Gastrocnemius medialis (tissue), 4 donors: ENCODE data around the gene BBX. TPM values are rescaled to one million over a fixed set of nuclear protein-coding genes. Genes with fewer than 3 reads are reported as not detected.

ENCODE experiments used
- ATAC-seq, 2 donors: fragments of 150-250 bp; one replicate each; pipeline ENCODE4 v1.9.1; 2016
- DNase-seq, 2 donors: peaks; one replicate each; pipeline ENCODE4 v3.0.0-alpha.2; 2019
- H3K27ac ChIP-seq, 4 donors: fragments of 200-600 bp; sonication (generic); 1 replicate in 1 of 4; 2 replicates in 3 of 4; pipeline ENCODE4 v1.5.1; 2016 to 2018; ENCODE audit warnings: mild to moderate bottlenecking in 2 of 4, moderate library complexity in 1 of 4
- H3K27me3 ChIP-seq, 3 donors: fragments of 200-600 bp; sonication (generic) in 2 of 3; 1 replicate in 1 of 3; 2 replicates in 2 of 3; pipeline versions ENCODE4 v1.5.1 to v1.6.0; 2016 to 2019; ENCODE audit warnings: mild to moderate bottlenecking in 1 of 3, moderate library complexity in 1 of 3
- H3K36me3 ChIP-seq, 2 donors: fragments of 200-600 bp; sonication (generic) in 1 of 2; one replicate each; pipeline ENCODE4 v1.5.1; 2017 to 2018
- H3K4me1 ChIP-seq, 2 donors: fragments of 200-600 bp; sonication (generic) in 1 of 2; one replicate each; pipeline ENCODE4 v1.5.1; 2016 to 2017; ENCODE audit warnings: mild to moderate bottlenecking in 2 of 2
- H3K4me3 ChIP-seq, 4 donors: fragments of 200-600 bp; sonication (generic) in 3 of 4; 1 replicate in 1 of 4; 2 replicates in 3 of 4; pipeline ENCODE4 v1.5.1; 2016 to 2019; ENCODE audit warnings: mild to moderate bottlenecking in 2 of 4
- H3K9me3 ChIP-seq, 3 donors: fragments of 200-600 bp; sonication (generic) in 2 of 3; 1 replicate in 1 of 3; 2 replicates in 2 of 3; pipeline ENCODE4 v1.5.1; 2016 to 2019
- CTCF ChIP-seq, 5 experiments: fragments of 450-650 bp in 3 of 5; fragments of 200-600 bp in 2 of 5; sonication (generic) in 2 of 5; IDR thresholded peaks in 4 of 5; conservative IDR thresholded peaks in 1 of 5; 1 replicate in 4 of 5; 2 replicates in 1 of 5; pipeline ENCODE4 v1.5.1; 2016 to 2019; ENCODE audit warnings: antibody characterized with exemption in 5 of 5, mild to moderate bottlenecking in 3 of 5, moderate library complexity in 3 of 5
- POLR2A ChIP-seq, 2 donors: fragments of 450-650 bp; IDR thresholded peaks; one replicate each; pipeline ENCODE4 v1.6.1; 2017; ENCODE audit warnings: antibody characterized with exemption in 2 of 2, mild to moderate bottlenecking in 2 of 2, moderate library complexity in 2 of 2
- in situ Hi-C, 4 donors: fragments of 200-750 bp; cut with MboI; loops; one replicate each; pipeline versions ENCODE4 v1.15.0 to v1.8.0; 2017; ENCODE audit warnings: low sequenced_read_pairs in 4 of 4
- intact Hi-C: fragments of 100-400 bp; cut with DNase I; formaldehyde crosslinking; loops from one replicate; pipeline ENCODE4 v1.15.1; 2023; ENCODE audit warnings: low total_unique reads
- total RNA-seq, 4 donors: library from RNA; depleted of rRNA; stranded (reverse); fragments of >200 nt; gene quantifications; one replicate each; pipeline versions ENCODE4 v1.1.0 to v1.2.3, GENCODE V29; 2016

BBX gene
- total RNA-seq, 4 donors from 2014 or later, result 15.2 to 48.3 (median 20.1) TPM

DNA sequence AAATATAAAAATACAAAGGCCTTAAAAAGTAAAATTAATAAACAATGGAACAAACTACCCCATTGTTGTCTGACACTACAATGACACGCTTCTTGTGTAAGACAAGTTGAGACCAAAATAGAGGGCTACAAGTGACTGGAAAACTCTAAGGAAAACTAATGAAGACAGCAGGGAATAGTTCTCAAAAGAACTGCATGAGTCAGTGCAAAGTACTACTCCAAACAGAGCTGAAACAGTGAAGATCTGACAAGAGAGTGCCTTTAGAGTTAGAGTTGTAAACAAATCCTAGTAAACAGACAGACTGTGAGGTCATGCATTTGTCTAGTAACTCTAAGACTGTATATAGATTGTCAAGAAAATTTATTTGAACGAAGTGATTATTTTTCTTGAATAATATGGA lies 233.9 kb downstream of the BBX start:
- Histone ChIP-seq H3K4me1 (peaks cover 0 to 6% of the 10 kb centered on the region in 2 donors), H3K36me3 (no peaks in the 10 kb centered on the region), H3K9me3 (no peaks in the 10 kb centered on the region), H3K27me3 (no peaks in the 10 kb centered on the region), H3K4me3 (no peak overlapping the region), H3K27ac (no peak overlapping the region)
- intact Hi-C loops, result no loop called here
- in situ Hi-C loops, result no loop called here
- TF ChIP-seq CTCF (IDR thresholded peaks at IDR 0.05 in 4 of 5, conservative IDR thresholded peaks at IDR 0.05 in 1 of 5) (no peak), POLR2A (IDR thresholded peaks at IDR 0.05) (no peak)
- DNase-seq, result no peak
- no peak for ATAC-seq

DNA sequence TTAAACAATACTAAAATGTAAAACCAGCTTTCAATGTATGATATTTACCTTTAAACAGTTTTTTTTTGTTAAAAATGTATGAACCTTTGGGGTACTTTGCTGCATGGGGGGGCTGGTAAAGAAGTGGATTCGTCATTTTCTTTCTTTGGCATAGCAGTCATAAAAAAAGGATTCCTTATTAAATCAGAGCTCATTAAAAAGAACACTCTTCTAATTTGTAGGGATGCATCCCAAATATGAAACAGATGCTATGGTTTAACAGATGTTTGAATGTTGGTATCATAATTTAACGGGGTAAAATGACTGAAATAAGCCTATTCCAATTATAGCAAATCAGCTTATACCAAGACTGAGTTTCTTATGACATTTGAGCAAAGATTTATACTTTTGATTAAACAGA lies 234.4 kb downstream of the BBX start:
- Histone ChIP-seq H3K27ac (no peak overlapping the region), H3K4me1 (peaks cover 0 to under 1% of the 10 kb centered on the region in 2 donors), H3K9me3 (no peaks in the 10 kb centered on the region), H3K36me3 (no peaks in the 10 kb centered on the region), H3K27me3 (no peaks in the 10 kb centered on the region), H3K4me3 (no peak overlapping the region)
- DNase-seq (no peak), ATAC-seq (no peak)
- intact Hi-C loops (no loop called here), in situ Hi-C loops (no loop called here)
- no peak for TF ChIP-seq POLR2A (IDR thresholded peaks at IDR 0.05)

- in situ Hi-C loops, result no loop called here
- Histone ChIP-seq H3K27me3 (no peaks in the 10 kb centered on the region), H3K27ac (no peak overlapping the region), H3K9me3 (no peaks in the 10 kb centered on the region), H3K4me3 (no peak overlapping the region), H3K4me1 (no peaks in the 10 kb centered on the region), H3K36me3 (no peaks in the 10 kb centered on the region)
- intact Hi-C loops, result no loop called here
- ATAC-seq, result no peak
- DNase-seq, result no peak
- TF ChIP-seq CTCF (IDR thresholded peaks at IDR 0.05 in 4 of 5, conservative IDR thresholded peaks at IDR 0.05 in 1 of 5) (no peak), POLR2A (IDR thresholded peaks at IDR 0.05) (no peak)
Measured at GRCh38 chr3:107760144-107760543, 237.4 kb downstream of the BBX start.

DNA sequence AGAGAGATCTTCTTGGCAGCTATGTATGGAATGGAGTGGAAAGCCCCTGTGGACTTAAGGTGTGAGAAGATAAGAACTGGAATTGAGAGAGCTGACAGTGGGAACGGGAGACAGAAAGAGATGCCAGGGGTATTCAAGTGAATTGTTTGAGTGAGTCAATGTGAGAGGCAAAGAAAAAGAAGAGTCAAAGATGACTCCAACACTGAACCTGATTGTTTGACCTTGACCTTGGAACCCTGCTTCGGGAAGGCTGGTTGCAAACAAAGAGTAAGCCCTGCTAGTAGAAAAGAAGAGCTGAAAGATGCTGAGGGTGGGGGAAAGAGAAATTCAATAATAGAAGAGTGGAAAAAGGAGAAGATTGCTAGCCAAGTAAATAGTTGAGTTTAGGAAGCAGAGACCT lies 238.6 kb downstream of the BBX start:
- ATAC-seq (no peak), DNase-seq (no peak)
- H3K36me3 ChIP-seq, result no peaks in the 10 kb centered on the region
- H3K4me3 ChIP-seq, result no peak overlapping the region
- TF ChIP-seq CTCF (IDR thresholded peaks at IDR 0.05 in 4 of 5, conservative IDR thresholded peaks at IDR 0.05 in 1 of 5) (no peak), POLR2A (IDR thresholded peaks at IDR 0.05) (no peak)
- no peaks in the 10 kb centered on the region for H3K27me3 ChIP-seq
- H3K27ac ChIP-seq, result no peak overlapping the region
- in situ Hi-C loops (no loop called here), intact Hi-C loops (no loop called here)
- H3K9me3 ChIP-seq, result no peaks in the 10 kb centered on the region
- no peaks in the 10 kb centered on the region for H3K4me1 ChIP-seq

DNA sequence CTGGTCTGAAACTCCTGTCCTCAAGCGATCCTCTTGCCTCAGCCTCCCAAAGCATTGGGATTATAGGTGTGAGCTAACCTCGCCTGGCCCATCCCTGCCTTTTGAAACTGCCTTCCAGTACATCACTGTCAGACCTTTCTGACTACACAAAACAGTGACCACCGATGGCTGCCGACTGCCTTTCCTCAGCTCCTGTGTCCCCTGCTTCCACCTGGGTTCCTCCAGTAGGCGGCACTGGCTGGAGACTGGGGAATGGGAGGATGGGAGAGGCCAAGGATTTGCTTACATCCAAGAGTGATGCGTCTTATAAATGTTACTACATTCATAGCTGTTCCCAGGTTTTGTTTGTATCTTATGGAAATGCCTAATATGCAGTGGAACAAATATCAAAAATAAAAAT lies 242.8 kb downstream of the BBX start:
- Histone ChIP-seq H3K4me1 (no peaks in the 10 kb centered on the region), H3K9me3 (no peaks in the 10 kb centered on the region), H3K27me3 (no peaks in the 10 kb centered on the region), H3K4me3 (no peak overlapping the region), H3K27ac (no peak overlapping the region), H3K36me3 (no peaks in the 10 kb centered on the region)
- DNase-seq (no peak), ATAC-seq (no peak)
- intact Hi-C loops (no loop called here), in situ Hi-C loops (no loop called here)
- TF ChIP-seq POLR2A (IDR thresholded peaks at IDR 0.05), result no peak
- TF ChIP-seq CTCF (IDR thresholded peaks at IDR 0.05 in 4 of 5, conservative IDR thresholded peaks at IDR 0.05 in 1 of 5), result no peak
